Measurements from ENCODE around the gene TTC29.
"Not testable (repeated sequence)": the region's sequence is repeated elsewhere in the genome, so short reads cannot be mapped to it uniquely, and the experiment has no call there.

The TTC29 gene

GRCh38 chr4:146857298-146857697 is 88.4 kb downstream of the TTC29 start:
- no peak for DNase-seq (ENCODE audit: low read depth)

GRCh38 chr4:146855761-146856160 is 89.9 kb downstream of the TTC29 start:
- no peak for DNase-seq (ENCODE audit: low read depth)

- no peak for DNase-seq (ENCODE audit: low read depth)
Observed at GRCh38 chr4:146852360-146852759, 93.3 kb downstream of the TTC29 start.

- DNase-seq (ENCODE audit: low read depth) = no peak
Observed at GRCh38 chr4:146847345-146847744, 98.3 kb downstream of the TTC29 start.

- DNase-seq (ENCODE audit: low read depth) = no peak
Observed at GRCh38 chr4:146846882-146847281, 98.8 kb downstream of the TTC29 start.

- no peak for DNase-seq (ENCODE audit: low read depth)
Observed at GRCh38 chr4:146844761-146845160, 100.9 kb downstream of the TTC29 start.

- DNase-seq (ENCODE audit: low read depth) = no peak
Observed at GRCh38 chr4:146842876-146843275, 102.8 kb downstream of the TTC29 start.

GRCh38 chr4:146840731-146841130 is 104.9 kb downstream of the TTC29 start:
- no peak for DNase-seq (ENCODE audit: low read depth)

GRCh38 chr4:146835096-146835495 is 110.6 kb downstream of the TTC29 start:
- no peak for DNase-seq (ENCODE audit: low read depth)

- no peak for DNase-seq (ENCODE audit: low read depth)
Observed at GRCh38 chr4:146834263-146835034, 111.2 kb downstream of the TTC29 start.

- no peak for DNase-seq (ENCODE audit: low read depth)
Observed at GRCh38 chr4:146833530-146833929, 112.1 kb downstream of the TTC29 start.

- DNase-seq (ENCODE audit: low read depth) = not testable (repeated sequence)
Observed at GRCh38 chr4:146822980-146823379, 122.7 kb downstream of the TTC29 start.

GRCh38 chr4:146814750-146815149 is 130.9 kb downstream of the TTC29 start:
- no peak for DNase-seq (ENCODE audit: low read depth)

- DNase-seq (ENCODE audit: low read depth) = no peak
Observed at GRCh38 chr4:146795711-146796110, 150.0 kb downstream of the TTC29 start.

GRCh38 chr4:146793727-146794126 is 151.9 kb downstream of the TTC29 start:
- no peak for DNase-seq (ENCODE audit: low read depth)

- DNase-seq (ENCODE audit: low read depth) = no peak
Observed at GRCh38 chr4:146791439-146791838, 154.2 kb downstream of the TTC29 start.

GRCh38 chr4:146790515-146790914 is 155.1 kb downstream of the TTC29 start:
- DNase-seq (ENCODE audit: low read depth) = no peak

GRCh38 chr4:146787731-146788130 is 157.9 kb downstream of the TTC29 start:
- no peak for DNase-seq (ENCODE audit: low read depth)

GRCh38 chr4:146776691-146777090 is 169.0 kb downstream of the TTC29 start:
- DNase-seq (ENCODE audit: low read depth) = no peak

GRCh38 chr4:146763560-146763959 is 182.1 kb downstream of the TTC29 start:
- no peak for DNase-seq (ENCODE audit: low read depth)

- DNase-seq (ENCODE audit: low read depth) = no peak
Observed at GRCh38 chr4:146762016-146762415, 183.6 kb downstream of the TTC29 start.

- no peak for DNase-seq (ENCODE audit: low read depth)
Observed at GRCh38 chr4:146742416-146742815, 203.2 kb downstream of the TTC29 start.

- DNase-seq (ENCODE audit: low read depth) = no peak
Observed at GRCh38 chr4:146739182-146739581, 206.5 kb downstream of the TTC29 start.

- not testable (repeated sequence) for DNase-seq (ENCODE audit: low read depth)
Observed at GRCh38 chr4:146723519-146723918, 222.1 kb downstream of the TTC29 start.
